Suprapubic skin (tissue), 4 donors: Measurements from ENCODE around the gene MMP19. TPM values are rescaled to one million over a fixed set of nuclear protein-coding genes. Genes with fewer than 3 reads are reported as not detected.

Source experiments
- DNase-seq, 2 donors: peaks; one replicate each; pipeline ENCODE4 v3.0.0-alpha.2; 2019; ENCODE audit warnings: low spot score in 2 of 2
- H3K27ac ChIP-seq: fragments of 200-600 bp; sonication (generic); one replicate; pipeline ENCODE4 v1.5.1; 2019
- H3K27me3 ChIP-seq: fragments of 200-600 bp; sonication (generic); one replicate; pipeline ENCODE4 v1.5.1; 2019
- H3K36me3 ChIP-seq: fragments of 200-600 bp; sonication (generic); one replicate; pipeline ENCODE4 v1.5.1; 2019
- H3K4me1 ChIP-seq: fragments of 200-600 bp; sonication (generic); one replicate; pipeline ENCODE4 v1.5.1; 2019
- H3K4me3 ChIP-seq: fragments of 200-600 bp; sonication (generic); one replicate; pipeline ENCODE4 v1.5.1; 2019; ENCODE audit warnings: mild to moderate bottlenecking
- H3K9me3 ChIP-seq: fragments of 200-600 bp; sonication (generic); one replicate; pipeline ENCODE4 v1.5.1; 2019
- EP300 ChIP-seq: sonication (generic); formaldehyde crosslinking; IDR thresholded peaks from one replicate; pipeline ENCODE4 v1.6.1; 2017; ENCODE audit warnings: antibody characterized with exemption
- POLR2A ChIP-seq, 2 donors: fragments of 450-650 bp; IDR thresholded peaks; one replicate each; pipeline ENCODE4 v1.6.1; 2017; ENCODE audit warnings: antibody characterized with exemption in 2 of 2, mild to moderate bottlenecking in 2 of 2, moderate library complexity in 2 of 2
- POLR2AphosphoS5 ChIP-seq, 3 donors: sonication (generic); formaldehyde crosslinking; IDR thresholded peaks; one replicate each; pipeline ENCODE4 v1.6.1; 2017; ENCODE audit warnings: antibody characterized with exemption in 3 of 3
- WGBS: methylation state at CpG from one replicate; pipeline ENCODE4 v1.1.5; 2018; 5-methylcytosine and 5-hydroxymethylcytosine counted together
- total RNA-seq, 4 donors: library from RNA; depleted of rRNA; stranded (reverse); fragments of >200 nt; gene quantifications; one replicate each; pipeline ENCODE4 v1.1.0, GENCODE V29; 2016
- TF ChIP-seq, protein P1 (sequence below), 2 donors: fragments of 200-600 bp in 1 of 2; fragments of 450-650 bp in 1 of 2; sonication (generic) in 1 of 2; IDR thresholded peaks; one replicate each; pipeline ENCODE4 v1.5.1; 2016 to 2019; ENCODE audit warnings: antibody characterized with exemption in 2 of 2, mild to moderate bottlenecking in 1 of 2, moderate library complexity in 1 of 2

MMP19 gene
- total RNA-seq, 4 donors from 2014 or later, result 4.2 to 10.5 (median 5.5) TPM

DNA sequence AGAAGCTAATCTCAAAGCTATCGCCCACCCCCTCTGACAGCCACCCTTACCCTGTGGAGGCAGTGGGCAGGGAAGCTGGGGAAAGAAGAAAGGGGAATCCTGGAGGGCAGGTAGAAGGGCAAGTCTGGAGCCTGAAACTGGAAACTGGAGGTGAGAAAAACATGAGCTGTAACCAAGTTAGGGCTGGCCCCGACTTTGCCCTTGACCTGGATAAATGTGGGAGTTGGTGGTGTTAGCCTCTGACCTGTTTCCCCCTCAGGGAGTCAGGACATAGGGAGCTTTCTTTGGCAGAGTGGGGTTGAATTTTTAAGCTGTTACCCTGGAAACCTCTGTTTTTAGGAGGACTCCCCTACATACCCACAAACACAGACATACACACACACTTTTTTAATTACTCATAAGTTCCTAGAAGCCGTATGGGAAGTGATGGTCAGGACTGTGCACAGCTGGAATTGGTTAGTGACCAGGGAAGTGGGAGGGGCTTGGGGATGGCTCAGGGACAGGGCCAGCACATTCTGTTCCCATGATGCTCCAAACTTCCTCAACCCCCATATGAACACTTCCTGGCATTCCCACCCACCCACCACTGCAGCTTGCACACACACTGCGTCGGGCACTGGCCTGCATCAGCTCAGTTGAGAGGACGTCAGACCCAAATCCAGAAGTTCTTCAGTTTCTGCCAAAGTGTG lies 5.0 kb upstream of the MMP19 start:
- H3K27ac ChIP-seq, result peak overlapping the region; percentile 97
- no peaks in the 10 kb centered on the region for H3K9me3 ChIP-seq
- DNase-seq, result peak; percentile 96 to 97
- no peaks in the 10 kb centered on the region for H3K27me3 ChIP-seq
- H3K4me1 ChIP-seq, result peaks cover 44% of the 10 kb centered on the region
- TF ChIP-seq, protein P1, sequence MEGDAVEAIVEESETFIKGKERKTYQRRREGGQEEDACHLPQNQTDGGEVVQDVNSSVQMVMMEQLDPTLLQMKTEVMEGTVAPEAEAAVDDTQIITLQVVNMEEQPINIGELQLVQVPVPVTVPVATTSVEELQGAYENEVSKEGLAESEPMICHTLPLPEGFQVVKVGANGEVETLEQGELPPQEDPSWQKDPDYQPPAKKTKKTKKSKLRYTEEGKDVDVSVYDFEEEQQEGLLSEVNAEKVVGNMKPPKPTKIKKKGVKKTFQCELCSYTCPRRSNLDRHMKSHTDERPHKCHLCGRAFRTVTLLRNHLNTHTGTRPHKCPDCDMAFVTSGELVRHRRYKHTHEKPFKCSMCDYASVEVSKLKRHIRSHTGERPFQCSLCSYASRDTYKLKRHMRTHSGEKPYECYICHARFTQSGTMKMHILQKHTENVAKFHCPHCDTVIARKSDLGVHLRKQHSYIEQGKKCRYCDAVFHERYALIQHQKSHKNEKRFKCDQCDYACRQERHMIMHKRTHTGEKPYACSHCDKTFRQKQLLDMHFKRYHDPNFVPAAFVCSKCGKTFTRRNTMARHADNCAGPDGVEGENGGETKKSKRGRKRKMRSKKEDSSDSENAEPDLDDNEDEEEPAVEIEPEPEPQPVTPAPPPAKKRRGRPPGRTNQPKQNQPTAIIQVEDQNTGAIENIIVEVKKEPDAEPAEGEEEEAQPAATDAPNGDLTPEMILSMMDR (IDR thresholded peaks at IDR 0.05), result no peak
- TF ChIP-seq POLR2A (IDR thresholded peaks at IDR 0.05), result peak in 1 of 2 donors; percentile 8
- peak; percentile 31 to 97 (median 96) for TF ChIP-seq POLR2AphosphoS5 (IDR thresholded peaks at IDR 0.05)
- TF ChIP-seq EP300, result peak; percentile 87
- 35% methylated on average over 3 of the region's 6 CpGs for WGBS
- H3K4me3 ChIP-seq, result no peak overlapping the region
- H3K36me3 ChIP-seq, result no peaks in the 10 kb centered on the region

DNA sequence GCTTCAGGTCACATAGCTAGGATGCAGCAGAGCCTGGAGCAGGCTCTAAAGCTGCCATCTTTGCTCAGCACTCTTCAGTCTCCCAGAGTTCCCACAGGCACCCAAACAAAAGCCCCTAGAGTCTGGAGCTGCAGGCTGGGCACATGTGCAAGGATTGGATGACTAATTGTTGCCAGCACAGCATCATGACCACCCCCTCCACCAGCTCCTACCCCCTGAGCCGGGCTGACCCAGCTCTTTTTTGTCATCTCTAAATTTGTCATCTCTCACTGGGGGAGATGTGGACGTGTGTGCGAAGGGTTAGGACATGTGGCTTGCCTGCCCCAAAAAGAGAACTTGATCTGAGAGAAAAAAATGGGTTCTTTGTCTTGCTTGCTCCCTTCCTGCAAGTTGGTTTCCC lies 4.3 kb upstream of the MMP19 start:
- peaks cover 46% of the 10 kb centered on the region for H3K4me1 ChIP-seq
- TF ChIP-seq POLR2AphosphoS5 (IDR thresholded peaks at IDR 0.05), result no peak
- no peak for TF ChIP-seq EP300
- TF ChIP-seq, protein P1 (IDR thresholded peaks at IDR 0.05), result no peak
- no peak for TF ChIP-seq POLR2A (IDR thresholded peaks at IDR 0.05)
- no peaks in the 10 kb centered on the region for H3K36me3 ChIP-seq
- WGBS, result 58% methylated on average over 3 of the region's 3 CpGs
- no peaks in the 10 kb centered on the region for H3K9me3 ChIP-seq
- no peak overlapping the region for H3K4me3 ChIP-seq
- H3K27ac ChIP-seq, result peak overlapping the region; percentile 97
- H3K27me3 ChIP-seq, result no peaks in the 10 kb centered on the region
- DNase-seq, result peak in 1 of 2 donors; percentile 82

DNA sequence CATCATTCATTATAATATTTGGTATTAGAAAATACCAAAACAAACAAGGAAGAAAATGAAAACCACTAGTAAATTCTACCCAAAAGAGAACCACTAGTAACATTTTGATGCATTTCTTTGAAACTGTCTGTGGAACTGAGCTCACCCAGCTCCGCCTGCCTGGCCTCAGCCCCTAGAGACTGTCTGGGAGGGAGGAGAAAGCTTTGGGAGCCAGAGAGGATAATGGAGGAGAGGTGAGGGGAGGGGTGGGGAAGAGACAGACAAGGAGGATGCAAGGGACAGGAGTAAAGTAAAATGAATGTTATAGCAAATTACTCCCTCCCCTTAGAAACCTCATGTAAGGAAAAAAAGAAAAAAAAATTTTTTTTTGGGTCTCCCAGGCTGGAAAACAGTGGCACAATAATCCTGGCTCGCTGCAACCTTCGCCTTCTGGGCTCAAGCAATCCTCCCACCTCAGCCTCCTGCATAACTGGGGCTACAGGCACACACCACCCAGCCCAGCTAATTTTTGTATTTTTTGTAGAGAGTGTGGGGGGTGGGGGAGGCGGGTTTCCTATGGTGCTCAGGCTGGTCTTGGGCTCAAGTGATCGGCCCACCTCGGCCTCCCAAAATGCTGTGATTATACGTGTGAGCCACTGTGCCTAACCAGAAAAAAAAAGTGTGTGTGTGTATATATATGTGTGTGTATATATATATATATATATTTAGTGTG lies 3.2 kb upstream of the MMP19 start:
- TF ChIP-seq POLR2AphosphoS5 (IDR thresholded peaks at IDR 0.05) (no peak), EP300 (no peak)
- H3K36me3 ChIP-seq, result no peaks in the 10 kb centered on the region
- H3K9me3 ChIP-seq, result no peaks in the 10 kb centered on the region
- WGBS, result 81% methylated on average over 7 of the region's 7 CpGs
- no peaks in the 10 kb centered on the region for H3K27me3 ChIP-seq
- H3K4me3 ChIP-seq, result no peak overlapping the region
- H3K4me1 ChIP-seq, result peaks cover 46% of the 10 kb centered on the region
- peak overlapping the region; percentile 97 for H3K27ac ChIP-seq
- peak; percentile 56 to 57 for DNase-seq

DNA sequence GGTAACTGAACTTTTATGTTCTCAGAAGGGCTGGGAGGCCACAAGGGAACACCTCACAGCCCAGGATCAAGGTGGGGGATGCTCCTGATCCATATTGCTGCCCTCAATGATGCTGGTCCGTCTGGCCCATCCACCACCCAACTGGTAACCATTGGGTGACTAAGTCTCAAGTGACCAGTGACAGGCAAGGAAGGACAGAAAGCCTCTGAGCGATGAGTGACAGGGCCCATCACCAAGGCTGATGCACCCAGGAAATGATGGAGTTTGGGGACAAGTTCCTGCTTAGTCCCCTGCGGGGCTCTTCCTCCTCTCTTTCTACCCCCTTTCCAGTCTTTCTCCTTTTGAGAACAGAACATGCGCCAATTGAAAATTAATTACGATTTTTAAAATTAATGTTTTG lies 2.6 kb upstream of the MMP19 start:
- H3K36me3 ChIP-seq, result no peaks in the 10 kb centered on the region
- no peak overlapping the region for H3K4me3 ChIP-seq
- H3K27me3 ChIP-seq, result no peaks in the 10 kb centered on the region
- peaks cover 43% of the 10 kb centered on the region for H3K4me1 ChIP-seq
- H3K27ac ChIP-seq, result no peak overlapping the region
- TF ChIP-seq EP300 (no peak), POLR2A (IDR thresholded peaks at IDR 0.05) (no peak), POLR2AphosphoS5 (IDR thresholded peaks at IDR 0.05) (no peak)
- TF ChIP-seq, protein P1 (IDR thresholded peaks at IDR 0.05), result no peak
- DNase-seq, result peak; percentile 44 to 46
- no peaks in the 10 kb centered on the region for H3K9me3 ChIP-seq
- 73% methylated on average over 5 of the region's 5 CpGs for WGBS

DNA sequence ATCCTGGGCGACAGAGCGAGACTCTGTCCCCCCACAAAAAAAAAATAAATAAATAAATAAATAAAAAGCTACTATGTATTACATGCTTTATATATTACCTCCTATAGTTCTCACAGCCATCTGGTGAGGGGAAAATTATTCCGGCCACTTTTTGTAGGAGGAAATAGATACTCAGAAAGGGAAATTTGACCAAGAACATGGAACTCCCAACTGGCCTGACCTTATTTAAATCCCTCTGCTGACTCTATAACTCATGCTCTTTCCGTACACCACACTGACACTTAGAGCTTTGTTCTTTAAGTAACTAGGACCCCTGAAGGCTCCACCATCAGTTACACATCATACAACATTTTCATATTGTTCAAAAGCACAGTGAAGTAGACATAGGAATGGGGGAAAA lies 2.2 kb upstream of the MMP19 start:
- DNase-seq, result no peak
- H3K27ac ChIP-seq, result no peak overlapping the region
- no peaks in the 10 kb centered on the region for H3K36me3 ChIP-seq
- H3K9me3 ChIP-seq, result no peaks in the 10 kb centered on the region
- H3K4me1 ChIP-seq, result peaks cover 39% of the 10 kb centered on the region
- no peaks in the 10 kb centered on the region for H3K27me3 ChIP-seq
- H3K4me3 ChIP-seq, result no peak overlapping the region
- WGBS, result 90% methylated on average over 4 of the region's 4 CpGs
- TF ChIP-seq POLR2A (IDR thresholded peaks at IDR 0.05), result no peak
- no peak for TF ChIP-seq EP300
- TF ChIP-seq, protein P1 (IDR thresholded peaks at IDR 0.05), result no peak
- no peak for TF ChIP-seq POLR2AphosphoS5 (IDR thresholded peaks at IDR 0.05)
